Cardiac muscle cell (in vitro differentiated cells and primary cell): Measurements from ENCODE around the gene TMEM163. TPM values are rescaled to one million over a fixed set of nuclear protein-coding genes. Genes with fewer than 3 reads are reported as not detected.
A peak's percentile ranks its signal among the peaks of the same experiment; 100 is the strongest.

Experiments
- DNase-seq, 2 donors: peaks; one replicate each; pipeline versions ENCODE4 v3.0.0 to v3.0.0-alpha.2; 2010 to 2017; ENCODE audit warnings: low read depth in 1 of 2, low spot score in 1 of 2
- H3K27ac ChIP-seq: fragments of 200-600 bp; sonication (generic); 2 replicates; pipeline ENCODE4 v1.5.1; 2016
- H3K27me3 ChIP-seq: fragments of 200-600 bp; sonication (generic); 2 replicates; pipeline ENCODE4 v1.6.0; 2016; ENCODE audit warnings: control low read depth
- H3K36me3 ChIP-seq: fragments of 200-600 bp; sonication (generic); 2 replicates; pipeline ENCODE4 v1.5.1; 2016; ENCODE audit warnings: control low read depth
- H3K4me1 ChIP-seq: fragments of 200-600 bp; sonication (generic); 2 replicates; pipeline ENCODE4 v1.8.1; 2017; ENCODE audit warnings: low read depth, mild to moderate bottlenecking, mixed run types
- H3K4me3 ChIP-seq: fragments of 200-600 bp; sonication (generic); 2 replicates; pipeline ENCODE4 v1.5.1; 2016; ENCODE audit warnings: mild to moderate bottlenecking
- H3K9me3 ChIP-seq: fragments of 200-600 bp; sonication (generic); 2 replicates; pipeline ENCODE4 v1.5.1; 2017; ENCODE audit warnings: low read depth, mild to moderate bottlenecking, control low read depth
- polyA plus RNA-seq: library from polyadenylated mRNA; unstranded; fragments of >200 nt; fragmentation: Nextera tagmentation; extraction: Ambion mirVana; gene quantifications from 2 replicates; pipeline ENCODE4 v1.2.1, GENCODE V29; 2016
- total RNA-seq: library from RNA; depleted of rRNA; stranded (reverse); fragments of >200 nt; gene quantifications from 2 replicates; pipeline ENCODE4 v1.2.3, GENCODE V29; 2016
- TF ChIP-seq, protein P1 (sequence below): IDR thresholded peaks from 2 replicates; pipeline ENCODE4 v1.5.1; 2012; ENCODE audit warnings: low read depth, mild to moderate bottlenecking, low read length

TMEM163 gene
- total and polyA plus RNA-seq, 2 experiments from 2014 or later = 45.8 to 58.1 TPM

DNA sequence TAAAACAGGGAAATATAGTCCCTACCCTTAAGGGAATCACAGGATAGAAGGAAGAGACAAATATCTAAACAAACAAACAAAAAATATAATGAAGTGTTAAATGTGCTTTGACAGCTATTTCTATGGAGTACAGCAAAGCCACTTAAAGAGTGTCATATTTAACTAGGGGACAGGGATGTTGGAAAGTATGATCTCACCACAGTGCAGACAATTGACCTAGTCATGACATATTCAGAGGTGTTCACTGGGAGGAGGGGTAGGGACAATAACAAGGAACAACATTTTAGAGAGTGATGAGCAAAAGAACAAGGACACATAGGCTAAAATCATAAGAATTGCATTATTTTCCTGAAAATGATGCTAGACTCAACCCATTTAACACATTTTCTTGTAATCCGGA lies 107.5 kb downstream of the TMEM163 start:
- TF ChIP-seq, protein P1, sequence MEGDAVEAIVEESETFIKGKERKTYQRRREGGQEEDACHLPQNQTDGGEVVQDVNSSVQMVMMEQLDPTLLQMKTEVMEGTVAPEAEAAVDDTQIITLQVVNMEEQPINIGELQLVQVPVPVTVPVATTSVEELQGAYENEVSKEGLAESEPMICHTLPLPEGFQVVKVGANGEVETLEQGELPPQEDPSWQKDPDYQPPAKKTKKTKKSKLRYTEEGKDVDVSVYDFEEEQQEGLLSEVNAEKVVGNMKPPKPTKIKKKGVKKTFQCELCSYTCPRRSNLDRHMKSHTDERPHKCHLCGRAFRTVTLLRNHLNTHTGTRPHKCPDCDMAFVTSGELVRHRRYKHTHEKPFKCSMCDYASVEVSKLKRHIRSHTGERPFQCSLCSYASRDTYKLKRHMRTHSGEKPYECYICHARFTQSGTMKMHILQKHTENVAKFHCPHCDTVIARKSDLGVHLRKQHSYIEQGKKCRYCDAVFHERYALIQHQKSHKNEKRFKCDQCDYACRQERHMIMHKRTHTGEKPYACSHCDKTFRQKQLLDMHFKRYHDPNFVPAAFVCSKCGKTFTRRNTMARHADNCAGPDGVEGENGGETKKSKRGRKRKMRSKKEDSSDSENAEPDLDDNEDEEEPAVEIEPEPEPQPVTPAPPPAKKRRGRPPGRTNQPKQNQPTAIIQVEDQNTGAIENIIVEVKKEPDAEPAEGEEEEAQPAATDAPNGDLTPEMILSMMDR = no peak
- DNase-seq = no peak
- Histone ChIP-seq H3K27me3 (no peaks in the 10 kb centered on the region), H3K4me1 (no peaks in the 10 kb centered on the region), H3K9me3 (no peaks in the 10 kb centered on the region), H3K4me3 (no peak overlapping the region), H3K27ac (no peak overlapping the region), H3K36me3 (no peaks in the 10 kb centered on the region)

DNA sequence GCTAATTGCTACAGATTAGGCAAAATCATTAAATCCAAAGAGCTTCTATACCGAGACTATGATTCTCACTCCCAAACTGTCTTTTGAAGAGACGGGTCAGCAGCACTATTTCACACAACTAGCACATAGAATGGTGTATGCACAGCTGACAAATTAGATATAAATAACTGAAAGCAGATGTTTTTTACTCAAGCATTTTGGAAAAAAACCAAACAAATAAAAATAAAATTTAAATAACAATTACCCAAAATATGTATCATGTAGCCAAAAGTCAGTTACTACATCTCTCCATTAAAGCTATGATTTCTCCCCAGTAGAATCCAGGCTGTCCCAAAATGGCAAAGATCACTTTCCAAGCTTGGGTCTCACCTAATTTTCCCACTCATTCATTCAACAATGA lies 107.9 kb downstream of the TMEM163 start:
- TF ChIP-seq, protein P1 = no peak
- peak overlapping the region; percentile 34 for H3K27ac ChIP-seq
- H3K4me1 ChIP-seq = no peaks in the 10 kb centered on the region
- no peaks in the 10 kb centered on the region for H3K27me3 ChIP-seq
- no peaks in the 10 kb centered on the region for H3K36me3 ChIP-seq
- H3K9me3 ChIP-seq = no peaks in the 10 kb centered on the region
- DNase-seq = no peak
- H3K4me3 ChIP-seq = no peak overlapping the region

DNA sequence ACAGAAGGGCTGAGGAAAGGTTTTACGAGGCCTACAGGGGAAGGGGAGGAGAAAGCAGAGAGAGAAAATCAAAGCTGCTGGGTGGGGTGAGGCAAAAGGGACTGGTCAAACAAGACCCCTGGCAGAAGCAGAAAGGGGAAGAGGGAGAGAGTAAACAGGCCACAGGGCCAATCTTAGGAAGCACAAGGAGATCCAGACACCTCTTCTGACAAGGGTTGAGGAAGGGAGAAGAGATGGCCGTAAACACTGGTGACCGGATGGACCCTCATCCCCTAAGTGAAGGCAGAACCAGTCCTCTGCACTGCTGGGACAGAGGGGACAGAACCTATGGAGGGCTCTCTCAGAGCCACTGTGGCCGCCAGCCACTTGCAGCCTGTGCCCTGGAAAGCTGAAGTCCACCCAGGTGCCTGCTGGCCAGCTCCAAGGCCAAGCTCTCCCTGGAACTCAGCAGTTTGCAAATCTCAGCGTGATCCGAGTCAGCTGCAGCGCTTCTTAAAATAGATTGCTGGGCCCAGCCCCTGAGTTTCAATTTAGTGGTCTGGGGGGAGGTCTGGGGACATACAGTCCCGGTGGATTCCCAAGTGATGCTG lies 108.8 kb downstream of the TMEM163 start:
- H3K36me3 ChIP-seq = no peaks in the 10 kb centered on the region
- no peaks in the 10 kb centered on the region for H3K27me3 ChIP-seq
- no peaks in the 10 kb centered on the region for H3K9me3 ChIP-seq
- peak in 1 of 2 donors; percentile 2 for DNase-seq
- TF ChIP-seq, protein P1 = no peak
- no peaks in the 10 kb centered on the region for H3K4me1 ChIP-seq
- no peak overlapping the region for H3K4me3 ChIP-seq
- peak overlapping the region; percentile 34 for H3K27ac ChIP-seq

DNA sequence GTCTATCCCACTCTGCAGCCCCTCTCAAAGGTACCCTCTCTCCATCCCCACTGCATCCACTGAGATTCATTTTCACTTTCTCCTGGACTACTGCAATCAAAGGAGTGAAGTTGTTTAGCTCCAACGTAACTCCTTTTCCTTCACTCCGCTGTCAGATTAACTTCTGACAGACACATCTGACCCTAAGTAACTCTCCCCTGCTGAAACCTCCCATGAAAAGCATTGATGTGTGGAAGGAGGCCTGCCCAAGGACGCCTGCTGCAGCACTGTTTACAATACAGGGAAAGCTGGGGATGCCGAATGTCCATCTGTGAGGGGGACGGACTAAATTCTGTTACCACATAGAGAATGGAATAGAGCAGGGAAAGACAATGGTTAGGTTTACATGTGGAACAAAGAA lies 114.8 kb downstream of the TMEM163 start:
- H3K9me3 ChIP-seq = no peaks in the 10 kb centered on the region
- H3K27me3 ChIP-seq = no peaks in the 10 kb centered on the region
- no peak overlapping the region for H3K4me3 ChIP-seq
- TF ChIP-seq, protein P1 = no peak
- H3K4me1 ChIP-seq = peaks cover 11% of the 10 kb centered on the region
- no peak overlapping the region for H3K27ac ChIP-seq
- no peaks in the 10 kb centered on the region for H3K36me3 ChIP-seq
- peak in 1 of 2 donors; percentile 24 for DNase-seq

DNA sequence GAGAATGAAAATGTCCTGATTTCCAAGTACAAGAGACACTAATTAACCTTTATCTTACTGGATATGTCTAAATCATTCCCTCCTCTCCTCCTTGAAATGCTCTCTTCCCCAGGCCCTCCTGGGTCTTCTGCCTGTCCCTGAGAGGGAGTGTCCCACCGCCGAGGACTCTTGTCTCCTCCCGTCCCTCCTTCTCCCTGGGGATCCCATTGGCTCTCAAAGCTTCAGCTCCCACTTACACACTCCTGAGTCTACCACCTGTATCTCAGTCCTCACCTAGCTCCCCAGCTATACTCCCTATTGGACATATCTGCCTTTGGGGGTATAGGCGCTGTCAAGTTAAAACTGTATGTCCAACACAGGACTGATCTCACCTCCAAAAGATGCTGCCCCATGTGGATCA lies 116.1 kb downstream of the TMEM163 start:
- TF ChIP-seq, protein P1 = no peak
- H3K4me1 ChIP-seq = peaks cover 11% of the 10 kb centered on the region
- no peaks in the 10 kb centered on the region for H3K36me3 ChIP-seq

More for the DNA sequence above, 116.1 kb downstream of the TMEM163 start:
- DNase-seq = no peak
- H3K4me3 ChIP-seq = no peak overlapping the region
- H3K9me3 ChIP-seq = no peaks in the 10 kb centered on the region
- H3K27ac ChIP-seq = no peak overlapping the region
- no peaks in the 10 kb centered on the region for H3K27me3 ChIP-seq
